A549 (cell line): ENCODE data around the gene DENR.

ENCODE experiments used
- EP300 ChIP-seq, 2 experiments: fragments of >200 bp; sonication (Bioruptor Twin); formaldehyde crosslinking; IDR thresholded peaks; 2 replicates in 1 of 2; 3 replicates in 1 of 2; pipeline ENCODE4 v1.6.1; 2016 to 2017
- JUNB ChIP-seq: fragments of >200 bp; sonication (Bioruptor Twin); formaldehyde crosslinking; IDR thresholded peaks from 2 replicates; pipeline ENCODE4 v1.6.1; 2016
- MAFK ChIP-seq: fragments of 450-650 bp; IDR thresholded peaks from 2 replicates; pipeline ENCODE4 v1.6.1; 2014; ENCODE audit not compliant: partially characterized antibody
- PBX3 ChIP-seq: IDR thresholded peaks from 2 replicates; pipeline ENCODE4 v1.6.1; 2012
- TF ChIP-seq, protein P1 (sequence below): fragments of 150-350 bp; IDR thresholded peaks from 2 replicates; pipeline ENCODE4 v1.6.1; 2014; ENCODE audit warnings: low read depth, mild to moderate bottlenecking, low read length

DNA sequence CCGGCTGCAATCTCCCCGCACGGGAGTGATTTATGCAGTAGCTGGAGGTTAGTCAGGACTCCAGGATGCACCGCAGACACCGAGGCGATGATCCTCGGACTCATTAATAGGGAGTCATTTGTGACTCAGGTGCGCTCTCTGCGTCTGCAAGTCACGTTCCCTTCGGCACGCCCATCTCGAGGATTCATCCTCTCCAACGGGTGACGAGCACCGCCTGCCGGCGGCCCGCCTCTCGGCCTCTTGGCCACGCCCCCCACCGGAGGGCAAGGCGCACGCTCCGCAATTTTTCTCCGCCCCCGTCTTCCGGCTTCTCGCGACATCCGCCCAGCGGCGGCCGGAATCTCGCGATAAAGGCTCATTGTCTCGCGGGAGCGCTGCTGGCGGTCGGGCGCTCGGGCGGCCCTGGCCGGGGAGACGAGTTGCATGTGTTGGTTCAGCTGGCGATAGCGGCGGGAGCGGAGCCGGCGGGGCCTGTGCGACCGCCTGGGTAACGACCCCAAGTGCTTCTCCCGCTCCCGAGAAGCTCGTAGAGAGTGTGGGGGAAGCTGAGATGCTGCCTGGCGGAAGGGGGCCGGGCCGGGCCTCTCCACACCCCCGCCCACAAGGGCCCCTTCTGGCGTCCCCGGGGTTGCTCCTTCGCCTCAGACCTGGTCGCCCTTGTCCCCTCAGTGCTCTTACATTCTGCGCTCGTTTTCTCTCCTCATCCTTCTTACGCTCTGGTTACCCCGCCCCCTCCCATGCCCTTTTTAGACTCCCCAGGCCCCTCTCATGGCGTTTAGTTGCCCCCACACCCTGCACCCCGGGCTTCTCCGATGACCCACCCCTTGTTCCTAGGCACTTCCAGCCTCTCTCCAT, at the start of gene DENR:
- TF ChIP-seq MAFK (peak; percentile 80), EP300 (IDR thresholded peaks at IDR 0.05) (no peak), PBX3 (0 out of 2 replicates have a peak, but pooled peaks have one; percentile 48), JUNB (no peak; the same call in 1 of the 2 replicates)
- TF ChIP-seq, protein P1, sequence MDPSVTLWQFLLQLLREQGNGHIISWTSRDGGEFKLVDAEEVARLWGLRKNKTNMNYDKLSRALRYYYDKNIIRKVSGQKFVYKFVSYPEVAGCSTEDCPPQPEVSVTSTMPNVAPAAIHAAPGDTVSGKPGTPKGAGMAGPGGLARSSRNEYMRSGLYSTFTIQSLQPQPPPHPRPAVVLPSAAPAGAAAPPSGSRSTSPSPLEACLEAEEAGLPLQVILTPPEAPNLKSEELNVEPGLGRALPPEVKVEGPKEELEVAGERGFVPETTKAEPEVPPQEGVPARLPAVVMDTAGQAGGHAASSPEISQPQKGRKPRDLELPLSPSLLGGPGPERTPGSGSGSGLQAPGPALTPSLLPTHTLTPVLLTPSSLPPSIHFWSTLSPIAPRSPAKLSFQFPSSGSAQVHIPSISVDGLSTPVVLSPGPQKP: no peak
